SKM-1 (cell line): Measurements from ENCODE around the gene PDXP.
"Not testable (repeated sequence)": the region's sequence is repeated elsewhere in the genome, so short reads cannot be mapped to it uniquely, and the experiment has no call there.

Experiments used
- DNase-seq: peaks from one replicate; lab custom pipeline; 2025; ENCODE audit not compliant: unreplicated experiment; lab: John Stamatoyannopoulos, UW

The PDXP gene

GRCh38 chr22:37696260-37696656 lies 37.7 kb downstream of the PDXP start:
- DNase-seq, result not testable (repeated sequence)

DNA sequence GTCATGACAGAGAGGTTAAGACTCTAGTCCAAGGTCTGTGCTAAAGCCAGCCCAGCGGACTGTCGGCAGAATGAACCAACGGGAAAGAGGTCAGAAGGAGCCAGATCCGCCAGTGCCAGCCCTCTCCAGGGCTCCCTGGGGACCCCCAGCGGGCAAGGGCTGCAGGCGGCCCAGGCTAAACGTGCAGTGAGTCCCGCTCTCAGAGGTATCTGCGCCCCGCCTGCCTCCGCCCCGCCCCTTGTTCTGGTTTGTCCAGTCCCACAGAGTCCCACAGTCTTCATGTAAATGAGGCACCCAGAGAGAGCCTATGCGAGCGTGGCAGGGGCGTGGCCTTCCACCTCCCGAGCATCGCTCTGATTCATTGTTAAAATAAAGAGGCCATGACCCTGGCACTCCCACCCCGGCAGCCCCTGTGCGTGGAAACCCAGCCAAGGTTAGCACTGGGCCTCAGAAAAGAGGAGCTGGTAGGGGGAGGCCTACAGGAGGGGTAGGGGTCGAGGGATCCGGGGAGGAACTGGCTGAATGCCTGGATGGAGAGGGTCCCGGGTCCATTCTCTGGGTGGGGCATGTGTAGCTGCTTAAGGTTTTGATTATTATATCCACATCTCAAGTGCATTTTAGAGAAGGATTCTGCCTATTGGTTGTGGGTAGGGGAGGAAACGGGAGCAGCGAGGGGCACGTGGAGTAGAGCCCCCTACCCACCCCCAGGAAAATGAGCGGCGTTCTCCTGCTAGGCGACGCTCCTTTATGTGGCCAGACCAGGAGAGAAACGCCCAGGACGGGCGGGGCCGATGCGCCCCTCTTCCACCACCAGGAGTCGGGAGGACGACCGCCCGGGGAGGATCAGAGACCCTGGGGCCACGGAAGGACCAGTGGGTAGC lies 38.4 kb downstream of the PDXP start, which contains the start of gene TRIOBP:
Gene TRIOBP, plus strand, starts transcription at position 392 of the 881 bp plus-strand sequence. CDS start 4,318 bp downstream, outside the sequence.
- DNase-seq, result no peak

DNA sequence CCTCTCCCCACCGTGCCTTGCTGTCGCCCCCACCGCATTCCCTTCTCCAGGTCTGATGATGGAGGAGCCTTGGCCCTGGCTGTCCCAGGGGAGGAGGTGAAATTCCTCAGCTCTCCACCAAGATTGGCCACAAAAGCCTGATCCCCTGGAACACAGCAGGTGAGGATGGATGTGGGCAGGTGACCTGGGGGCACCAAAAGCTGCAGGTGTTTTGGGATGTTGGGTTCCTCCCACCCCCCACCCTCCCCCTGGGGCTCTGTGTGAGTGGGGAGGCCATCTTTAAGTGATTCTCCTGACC lies 39.0 kb downstream of the PDXP start:
- DNase-seq, result no peak

GRCh38 chr22:37701141-37701786 lies 42.7 kb downstream of the PDXP start:
- peak; percentile 83 for DNase-seq

GRCh38 chr22:37703906-37704305 lies 45.4 kb downstream of the PDXP start:
- no peak for DNase-seq

- DNase-seq, result no peak
These were observed 46.1 kb downstream of the PDXP start for GRCh38 chr22:37704645-37705044.

DNA sequence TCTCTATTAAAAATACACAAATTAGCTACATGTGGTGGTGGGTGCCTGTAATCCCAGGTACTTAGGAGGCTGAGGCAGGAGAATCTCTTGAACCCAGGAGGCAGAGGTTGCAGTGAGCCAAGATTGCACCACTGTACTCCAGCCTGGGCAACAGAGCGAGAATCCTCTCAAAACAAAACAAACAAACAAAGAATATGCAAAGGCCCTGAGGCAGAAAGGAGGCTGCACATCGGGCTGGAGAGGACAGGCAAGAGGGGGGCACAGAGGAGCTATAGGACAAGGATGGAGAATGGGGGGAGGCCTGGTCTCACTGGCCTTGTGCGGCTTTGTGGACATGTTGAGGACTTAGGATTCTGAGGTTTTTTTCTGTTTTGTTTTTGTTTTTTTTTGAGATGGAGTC lies 46.7 kb downstream of the PDXP start:
- DNase-seq, result no peak

GRCh38 chr22:37708580-37709444 lies 50.3 kb downstream of the PDXP start:
- no peak for DNase-seq

DNA sequence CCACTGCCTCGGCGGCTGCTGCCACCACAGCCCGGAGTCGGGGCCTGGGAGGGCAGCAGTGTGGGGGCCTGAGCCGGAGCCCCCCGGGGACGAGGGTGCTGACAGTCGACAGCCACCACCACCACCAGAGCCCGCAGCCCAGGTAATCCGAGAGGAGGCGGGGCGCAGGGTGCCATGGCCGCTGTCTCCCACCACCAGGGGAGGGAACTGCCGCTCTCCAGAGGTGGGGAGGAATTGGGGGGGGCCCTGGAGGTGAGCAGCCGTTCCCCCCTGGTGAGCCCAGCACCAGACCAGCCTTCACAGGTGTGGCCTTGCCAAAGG lies 50.9 kb downstream of the PDXP start:
- DNase-seq, result no peak

DNA sequence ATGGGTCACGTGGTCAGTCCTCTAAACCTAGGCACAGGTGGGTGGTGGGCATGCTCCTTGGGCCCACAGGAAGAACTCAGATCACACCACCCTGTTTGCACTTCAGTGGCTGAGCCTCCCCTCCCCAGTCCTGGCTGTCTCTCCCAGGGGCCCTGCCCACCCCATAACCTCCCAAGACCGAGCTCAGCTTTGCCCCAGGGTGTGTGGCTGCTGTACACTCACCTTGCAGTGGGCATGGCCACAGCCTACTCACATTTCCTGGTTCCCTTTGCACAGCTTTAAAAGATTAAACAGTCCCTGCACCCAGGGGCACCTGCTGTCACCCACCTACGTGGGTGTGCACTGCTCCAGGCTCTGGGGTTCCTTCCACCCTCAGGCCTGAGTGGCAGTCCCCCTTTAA lies 52.2 kb downstream of the PDXP start:
- no peak for DNase-seq

- DNase-seq, result no peak
These were observed 53.0 kb downstream of the PDXP start for GRCh38 chr22:37711490-37711889.

DNA sequence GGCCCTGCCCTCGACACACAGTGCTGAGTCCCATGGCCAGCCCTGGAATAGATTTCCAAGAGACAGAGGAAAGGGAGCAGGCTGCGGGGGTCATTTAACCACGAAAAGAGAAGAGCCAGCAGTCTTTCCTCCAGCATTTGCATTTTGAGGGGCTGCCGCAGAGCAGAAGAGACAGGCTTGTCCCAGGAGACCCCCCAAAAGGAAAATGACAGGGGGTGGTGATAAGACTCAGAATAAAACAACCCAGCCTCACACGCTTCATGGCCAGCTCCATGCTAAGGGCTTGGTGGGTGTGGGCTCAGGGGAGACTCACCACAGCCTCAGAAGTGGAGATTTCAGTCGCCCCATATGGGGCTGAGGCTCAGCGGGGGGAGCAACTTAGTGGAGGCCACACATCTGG lies 55.2 kb downstream of the PDXP start:
- DNase-seq, result no peak

DNA sequence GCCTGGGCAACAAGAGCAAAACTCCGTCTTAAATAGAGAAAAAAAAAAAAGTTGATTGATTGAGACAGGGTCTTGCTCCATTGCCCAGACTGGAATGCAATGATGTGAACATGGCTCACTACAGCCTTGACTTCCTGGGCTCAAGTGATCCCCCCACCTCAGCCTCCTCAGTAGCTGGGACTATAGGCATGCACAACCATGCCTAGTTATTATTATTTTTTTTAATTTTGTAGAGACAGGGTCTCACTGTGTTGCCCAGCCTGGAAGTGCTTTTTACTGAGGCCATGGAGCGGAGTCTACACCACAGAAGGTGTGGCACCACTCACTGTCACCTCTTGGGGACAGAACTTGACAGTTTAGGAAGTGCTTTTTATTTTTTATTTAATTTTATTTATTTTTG lies 56.1 kb downstream of the PDXP start:
- DNase-seq, result no peak

DNA sequence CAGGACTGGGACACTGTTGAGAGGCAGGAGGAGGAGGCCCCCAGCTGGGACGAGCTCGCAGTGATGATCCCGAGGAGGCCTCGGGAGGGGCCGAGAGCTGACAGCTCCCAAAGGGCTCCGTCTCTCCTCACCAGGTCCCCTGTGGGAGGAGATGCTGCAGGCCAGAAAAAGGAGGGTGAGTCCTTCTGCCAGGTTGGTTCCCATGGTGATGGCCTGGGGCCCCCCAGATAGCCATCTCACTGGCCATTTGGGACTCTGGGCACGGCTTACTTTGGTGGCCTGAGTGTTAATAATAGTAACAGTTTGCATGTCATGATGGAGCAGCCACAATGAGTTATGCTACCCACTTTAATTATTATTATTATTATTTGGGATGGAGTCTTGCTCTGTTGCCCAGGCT lies 57.2 kb downstream of the PDXP start:
- DNase-seq, result no peak
